Karpas-422 (cell line): ENCODE measurements around the gene ZNF101. TPM values are rescaled to one million over a fixed set of nuclear protein-coding genes. Genes with fewer than 3 reads are reported as not detected.
"Not testable (repeated sequence)": the region's sequence is repeated elsewhere in the genome, so short reads cannot be mapped to it uniquely, and the experiment has no call there.

Source experiments
- DNase-seq: peaks from one replicate; pipeline ENCODE4 v3.0.0-alpha.2; 2015
- H2AFZ ChIP-seq: fragments of 200-600 bp; sonication (generic); 2 replicates; pipeline ENCODE4 v1.6.1; 2014; ENCODE audit warnings: antibody characterized with exemption, low read length, mixed read lengths
- H3K27ac ChIP-seq: fragments of 200-600 bp; sonication (generic); 2 replicates; pipeline ENCODE4 v1.5.1; 2014; ENCODE audit warnings: mild to moderate bottlenecking, low read length, moderate library complexity
- H3K27me3 ChIP-seq: fragments of 200-600 bp; sonication (generic); 2 replicates; pipeline ENCODE4 v1.6.1; 2014; ENCODE audit warnings: low read length, mixed read lengths
- H3K36me3 ChIP-seq: fragments of 200-600 bp; sonication (generic); 2 replicates; pipeline ENCODE4 v1.6.1; 2014; ENCODE audit warnings: low read length, mixed read lengths; ENCODE audit not compliant: insufficient read depth
- H3K4me1 ChIP-seq: fragments of 200-600 bp; sonication (generic); 2 replicates; pipeline ENCODE4 v1.6.1; 2014; ENCODE audit warnings: mild to moderate bottlenecking, low read length, mixed read lengths
- H3K4me2 ChIP-seq: fragments of 200-600 bp; sonication (generic); 2 replicates; pipeline ENCODE4 v1.6.1; 2014; ENCODE audit warnings: low read length, low read depth, mild to moderate bottlenecking; ENCODE audit not compliant: poor library complexity, severe bottlenecking
- H3K4me3 ChIP-seq: fragments of 200-600 bp; sonication (generic); 2 replicates; pipeline ENCODE4 v1.5.1; 2014; ENCODE audit warnings: mild to moderate bottlenecking, antibody characterized with exemption, low read length, mixed read lengths
- H3K79me2 ChIP-seq: fragments of 200-600 bp; sonication (generic); 2 replicates; pipeline ENCODE4 v1.6.1; 2014; ENCODE audit warnings: mild to moderate bottlenecking, low read length, mixed read lengths
- H3K9ac ChIP-seq: fragments of 200-600 bp; sonication (generic); 2 replicates; pipeline ENCODE4 v1.6.0; 2014; ENCODE audit warnings: low read length
- H3K9me2 ChIP-seq: fragments of 200-600 bp; sonication (generic), shearing (Covaris generic); replicated peaks from 2 replicates; pipeline ENCODE4 v1.6.0; 2014; ENCODE audit warnings: mild to moderate bottlenecking, low read length, moderate library complexity; ENCODE audit not compliant: insufficient read depth
- H3K9me3 ChIP-seq: fragments of 300-700, 200-600 bp; sonication (generic); 2 replicates; pipeline ENCODE4 v1.6.1; 2014; ENCODE audit warnings: low read length, mixed read lengths
- H4K20me1 ChIP-seq: fragments of 200-600 bp; sonication (generic); 2 replicates; pipeline ENCODE4 v1.6.1; 2014; ENCODE audit warnings: mild to moderate bottlenecking, antibody characterized with exemption, low read length, low read depth; ENCODE audit not compliant: insufficient read depth
- total RNA-seq: library from RNA; depleted of rRNA; stranded (reverse); fragments of >200 nt; shearing (Covaris generic); gene quantifications from 2 replicates; pipeline ENCODE4 v1.2.3, GENCODE V29; 2014; ENCODE audit warnings: low replicate concordance

Gene ZNF101
- total RNA-seq, 1 experiment from 2014 or later: 15.0 TPM

- not testable (repeated sequence) for H3K79me2 ChIP-seq, H3K4me2 ChIP-seq, H2AFZ ChIP-seq, H3K9me3 ChIP-seq, DNase-seq, H3K9me2 ChIP-seq, H3K4me3 ChIP-seq, H3K27me3 ChIP-seq, H3K27ac ChIP-seq, H3K4me1 ChIP-seq, H3K9ac ChIP-seq, H4K20me1 ChIP-seq, H3K36me3 ChIP-seq
Observed at GRCh38 chr19:19700493-19700892, 31.9 kb downstream of the ZNF101 start.

GRCh38 chr19:19704836-19705235, 36.2 kb downstream of the ZNF101 start:
- H3K36me3 ChIP-seq: peaks cover 15% of the 10 kb centered on the region
- no peaks in the 10 kb centered on the region for H4K20me1 ChIP-seq
- DNase-seq: peak; percentile 33
- no peak overlapping the region for H3K4me3 ChIP-seq
- H3K9ac ChIP-seq: no peak overlapping the region
- peaks cover 35% of the 10 kb centered on the region for H3K9me3 ChIP-seq
- no peak overlapping the region for H3K27ac ChIP-seq
- H2AFZ ChIP-seq: no peak overlapping the region
- no peaks in the 10 kb centered on the region for H3K79me2 ChIP-seq
- H3K9me2 ChIP-seq: no peaks in the 10 kb centered on the region
- no peak overlapping the region for H3K4me2 ChIP-seq
- H3K27me3 ChIP-seq: no peaks in the 10 kb centered on the region
- H3K4me1 ChIP-seq: no peaks in the 10 kb centered on the region

GRCh38 chr19:19710506-19710905, 41.9 kb downstream of the ZNF101 start:
- no peak overlapping the region for H3K4me3 ChIP-seq
- peaks cover 75% of the 10 kb centered on the region for H3K9me3 ChIP-seq
- H2AFZ ChIP-seq: no peak overlapping the region

GRCh38 chr19:19711306-19711933, 42.8 kb downstream of the ZNF101 start:
- H3K9me3 ChIP-seq: peaks cover 81% of the 10 kb centered on the region
- peaks cover 13% of the 10 kb centered on the region for H3K79me2 ChIP-seq
- H2AFZ ChIP-seq: no peak overlapping the region
- H3K27me3 ChIP-seq: no peaks in the 10 kb centered on the region
- H3K27ac ChIP-seq: no peak overlapping the region
- H3K4me3 ChIP-seq: no peak overlapping the region
- H3K36me3 ChIP-seq: peaks cover 74% of the 10 kb centered on the region
- no peak overlapping the region for H3K9ac ChIP-seq
- H3K9me2 ChIP-seq: no peaks in the 10 kb centered on the region
- no peak overlapping the region for H3K4me2 ChIP-seq
- H3K4me1 ChIP-seq: no peaks in the 10 kb centered on the region
- DNase-seq: peak; percentile 41
- no peaks in the 10 kb centered on the region for H4K20me1 ChIP-seq

More at GRCh38 chr19:19710506-19710905, 41.9 kb downstream of the ZNF101 start:
- H4K20me1 ChIP-seq: no peaks in the 10 kb centered on the region
- peak; percentile 32 for DNase-seq
- no peaks in the 10 kb centered on the region for H3K4me1 ChIP-seq
- H3K36me3 ChIP-seq: peaks cover 68% of the 10 kb centered on the region
- H3K4me2 ChIP-seq: no peak overlapping the region
- no peaks in the 10 kb centered on the region for H3K9me2 ChIP-seq
- peaks cover 6% of the 10 kb centered on the region; the same call in 1 of the 2 replicates for H3K79me2 ChIP-seq
- no peak overlapping the region for H3K9ac ChIP-seq
- H3K27me3 ChIP-seq: no peaks in the 10 kb centered on the region
- no peak overlapping the region for H3K27ac ChIP-seq

- no peak overlapping the region for H3K4me3 ChIP-seq
- no peak overlapping the region for H2AFZ ChIP-seq
- H3K9me3 ChIP-seq: peaks cover 83% of the 10 kb centered on the region
- no peak overlapping the region for H3K9ac ChIP-seq
- no peak overlapping the region for H3K4me2 ChIP-seq
- H3K27ac ChIP-seq: no peak overlapping the region
- peaks cover 21% of the 10 kb centered on the region for H3K79me2 ChIP-seq
- peak; percentile 40 for DNase-seq
- no peaks in the 10 kb centered on the region for H3K4me1 ChIP-seq
- H3K9me2 ChIP-seq: no peaks in the 10 kb centered on the region
- peaks cover 81% of the 10 kb centered on the region for H3K36me3 ChIP-seq
- H3K27me3 ChIP-seq: no peaks in the 10 kb centered on the region
- H4K20me1 ChIP-seq: no peaks in the 10 kb centered on the region
Observed at GRCh38 chr19:19711934-19712828, 43.5 kb downstream of the ZNF101 start.

GRCh38 chr19:19719798-19720197, 51.2 kb downstream of the ZNF101 start:
- Histone ChIP-seq H2AFZ (no peak overlapping the region), H3K4me3 (no peak overlapping the region), H3K9me2 (no peaks in the 10 kb centered on the region), H4K20me1 (no peaks in the 10 kb centered on the region), H3K79me2 (peaks cover 69% of the 10 kb centered on the region), H3K9me3 (peaks cover 50% of the 10 kb centered on the region), H3K4me1 (no peaks in the 10 kb centered on the region), H3K9ac (no peak overlapping the region), H3K4me2 (no peak overlapping the region), H3K27ac (no peak overlapping the region), H3K27me3 (no peaks in the 10 kb centered on the region), H3K36me3 (peaks cover 49% of the 10 kb centered on the region)
- peak; percentile 42 for DNase-seq

- no peak overlapping the region for H3K27ac ChIP-seq
Observed at GRCh38 chr19:19721896-19722295, 53.3 kb downstream of the ZNF101 start.

More at GRCh38 chr19:19721896-19722295, 53.3 kb downstream of the ZNF101 start:
- no peak overlapping the region for H3K4me2 ChIP-seq
- DNase-seq: peak; percentile 37
- H3K27me3 ChIP-seq: no peaks in the 10 kb centered on the region
- no peaks in the 10 kb centered on the region for H3K4me1 ChIP-seq
- no peak overlapping the region for H2AFZ ChIP-seq
- no peak overlapping the region for H3K4me3 ChIP-seq
- peaks cover 32% of the 10 kb centered on the region for H3K9me3 ChIP-seq
- H4K20me1 ChIP-seq: no peaks in the 10 kb centered on the region
- no peak overlapping the region for H3K9ac ChIP-seq
- no peaks in the 10 kb centered on the region for H3K9me2 ChIP-seq
- H3K36me3 ChIP-seq: peaks cover 31% of the 10 kb centered on the region
- H3K79me2 ChIP-seq: peaks cover 51% of the 10 kb centered on the region
